ENCODE measurements around the gene HDAC1. TPM values are rescaled to one million over a fixed set of nuclear protein-coding genes. Genes with fewer than 3 reads are reported as not detected.

HDAC1 gene
- total and polyA plus RNA-seq, 9 donors = 29.2 to 46.5 (median 40.3) TPM

DNA sequence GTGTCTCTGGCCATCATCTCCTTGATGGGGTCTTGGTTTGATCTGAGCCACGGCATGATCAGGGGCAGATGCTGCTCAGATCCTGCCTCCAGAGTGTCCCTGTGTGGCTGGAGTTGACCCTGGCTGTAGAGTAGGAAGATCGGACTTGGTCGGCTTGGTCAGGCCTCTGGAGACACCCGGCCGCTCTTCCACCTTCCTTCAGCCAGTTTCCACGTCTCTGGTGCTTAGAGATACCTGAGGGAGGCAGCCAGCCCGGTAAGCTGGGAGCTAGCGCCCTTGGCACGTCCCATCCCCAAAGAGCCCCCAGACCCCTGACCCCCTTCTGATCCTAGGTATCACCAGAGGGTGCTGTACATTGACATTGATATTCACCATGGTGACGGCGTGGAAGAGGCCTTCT, 35.3 kb downstream of the HDAC1 start:
- DNase-seq = no peak
- no peak overlapping the region for H3K4me3 ChIP-seq (ENCODE audit: low read length)
- no peaks in the 10 kb centered on the region for H3K9me3 ChIP-seq (replicated peaks; ENCODE audit: control insufficient read depth, low read depth, low read length)
- no peak overlapping the region for H3K27ac ChIP-seq (ENCODE audit: low read length)
- H3K27me3 ChIP-seq (ENCODE audit: control insufficient read depth, insufficient read depth, low read length) = no peaks in the 10 kb centered on the region
- H3K36me3 ChIP-seq (ENCODE audit: control insufficient read depth, insufficient read depth, low read length) = peaks cover 64% of the 10 kb centered on the region
- 90% methylated on average over 7 of the region's 11 CpGs for WGBS (ENCODE audit: insufficient coverage)
- no peaks in the 10 kb centered on the region for H3K4me1 ChIP-seq (ENCODE audit: control insufficient read depth, insufficient read depth, low read length)

DNA sequence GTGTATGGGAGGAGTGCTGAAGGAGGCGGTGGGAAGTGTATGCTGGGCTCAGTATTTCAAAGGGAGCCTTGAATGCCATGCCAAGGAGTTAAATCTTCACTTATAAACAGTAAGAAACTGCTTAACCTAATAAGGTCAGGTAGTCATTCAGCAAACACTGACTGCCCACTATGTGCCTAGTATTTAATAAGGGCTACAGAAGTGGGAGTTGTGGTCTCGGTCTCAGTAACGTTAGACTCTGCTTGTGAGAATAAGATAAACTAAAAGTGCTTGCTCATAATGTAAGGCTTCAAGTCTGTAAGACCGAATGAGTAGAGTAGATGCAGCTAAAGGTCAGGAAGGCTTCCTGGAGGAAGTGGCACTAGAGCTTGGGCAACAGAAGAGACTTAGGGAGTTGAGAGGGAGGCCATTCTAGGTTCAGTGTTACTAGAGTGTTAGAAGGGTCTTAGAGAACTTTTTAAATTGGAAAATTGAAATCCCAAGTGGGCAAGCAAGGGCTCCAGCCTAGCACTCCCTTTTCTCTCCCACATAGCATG, 38.1 kb downstream of the HDAC1 start:
- Histone ChIP-seq H3K36me3 (ENCODE audit: control insufficient read depth, insufficient read depth, low read length) (peaks cover 66% of the 10 kb centered on the region), H3K9me3 (replicated peaks; ENCODE audit: control insufficient read depth, low read depth, low read length) (no peaks in the 10 kb centered on the region)
- WGBS (ENCODE audit: insufficient coverage) = 82% methylated on average over 3 of the region's 4 CpGs

DNA sequence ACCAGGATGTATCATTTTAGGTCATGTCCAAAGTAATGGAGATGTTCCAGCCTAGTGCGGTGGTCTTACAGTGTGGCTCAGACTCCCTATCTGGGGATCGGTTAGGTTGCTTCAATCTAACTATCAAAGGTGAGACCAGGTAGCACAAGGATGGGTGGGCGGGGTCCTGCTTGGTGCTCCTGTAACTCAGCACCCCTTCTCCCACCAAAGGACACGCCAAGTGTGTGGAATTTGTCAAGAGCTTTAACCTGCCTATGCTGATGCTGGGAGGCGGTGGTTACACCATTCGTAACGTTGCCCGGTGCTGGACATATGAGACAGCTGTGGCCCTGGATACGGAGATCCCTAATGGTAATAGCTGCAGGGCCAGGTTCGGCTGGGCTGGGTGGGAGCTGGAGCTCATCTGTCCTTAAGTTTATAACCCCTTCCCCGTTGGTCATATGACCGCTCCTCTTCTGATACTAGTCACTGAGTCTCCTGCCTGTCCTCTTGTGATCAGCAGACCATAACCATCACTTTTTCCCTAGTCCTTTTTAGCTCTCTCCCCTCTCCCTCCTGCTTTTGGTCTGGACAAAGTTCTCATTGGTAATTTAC, 38.8 kb downstream of the HDAC1 start:
- no peak for DNase-seq
- Histone ChIP-seq H3K4me3 (ENCODE audit: low read length) (no peak overlapping the region), H3K4me1 (ENCODE audit: control insufficient read depth, insufficient read depth, low read length) (peaks cover 19% of the 10 kb centered on the region), H3K9me3 (replicated peaks; ENCODE audit: control insufficient read depth, low read depth, low read length) (no peaks in the 10 kb centered on the region), H3K36me3 (ENCODE audit: control insufficient read depth, insufficient read depth, low read length) (peaks cover 66% of the 10 kb centered on the region), H3K27ac (ENCODE audit: low read length) (no peak overlapping the region), H3K27me3 (ENCODE audit: control insufficient read depth, insufficient read depth, low read length) (no peaks in the 10 kb centered on the region)
- WGBS (ENCODE audit: insufficient coverage) = 83% methylated on average over 10 of the region's 12 CpGs

More for the DNA sequence above, 38.1 kb downstream of the HDAC1 start:
- H3K4me1 ChIP-seq (ENCODE audit: control insufficient read depth, insufficient read depth, low read length) = peaks cover 18% of the 10 kb centered on the region
- no peak overlapping the region for H3K4me3 ChIP-seq (ENCODE audit: low read length)
- H3K27ac ChIP-seq (ENCODE audit: low read length) = no peak overlapping the region
- no peaks in the 10 kb centered on the region for H3K27me3 ChIP-seq (ENCODE audit: control insufficient read depth, insufficient read depth, low read length)
- no peak for DNase-seq

DNA sequence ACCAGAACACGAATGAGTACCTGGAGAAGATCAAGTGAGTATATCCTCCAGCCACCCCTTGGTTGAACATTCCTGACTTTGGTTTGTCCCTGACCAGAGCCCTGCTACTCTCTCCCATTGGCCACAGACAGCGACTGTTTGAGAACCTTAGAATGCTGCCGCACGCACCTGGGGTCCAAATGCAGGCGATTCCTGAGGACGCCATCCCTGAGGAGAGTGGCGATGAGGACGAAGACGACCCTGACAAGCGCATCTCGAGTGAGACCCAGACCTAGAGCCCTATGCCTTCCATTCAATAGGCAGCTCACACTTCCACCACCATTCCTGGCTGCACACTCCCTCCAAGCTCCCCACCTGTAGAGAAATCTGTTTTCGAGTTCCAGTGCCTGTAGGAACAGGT, 39.7 kb downstream of the HDAC1 start:
- Histone ChIP-seq H3K27me3 (ENCODE audit: control insufficient read depth, insufficient read depth, low read length) (no peaks in the 10 kb centered on the region), H3K9me3 (replicated peaks; ENCODE audit: control insufficient read depth, low read depth, low read length) (no peaks in the 10 kb centered on the region), H3K27ac (ENCODE audit: low read length) (no peak overlapping the region), H3K4me3 (ENCODE audit: low read length) (no peak overlapping the region), H3K4me1 (ENCODE audit: control insufficient read depth, insufficient read depth, low read length) (peaks cover 23% of the 10 kb centered on the region), H3K36me3 (ENCODE audit: control insufficient read depth, insufficient read depth, low read length) (peaks cover 66% of the 10 kb centered on the region)
- DNase-seq = no peak
- WGBS (ENCODE audit: insufficient coverage) = 95% methylated on average over 11 of the region's 12 CpGs

DNA sequence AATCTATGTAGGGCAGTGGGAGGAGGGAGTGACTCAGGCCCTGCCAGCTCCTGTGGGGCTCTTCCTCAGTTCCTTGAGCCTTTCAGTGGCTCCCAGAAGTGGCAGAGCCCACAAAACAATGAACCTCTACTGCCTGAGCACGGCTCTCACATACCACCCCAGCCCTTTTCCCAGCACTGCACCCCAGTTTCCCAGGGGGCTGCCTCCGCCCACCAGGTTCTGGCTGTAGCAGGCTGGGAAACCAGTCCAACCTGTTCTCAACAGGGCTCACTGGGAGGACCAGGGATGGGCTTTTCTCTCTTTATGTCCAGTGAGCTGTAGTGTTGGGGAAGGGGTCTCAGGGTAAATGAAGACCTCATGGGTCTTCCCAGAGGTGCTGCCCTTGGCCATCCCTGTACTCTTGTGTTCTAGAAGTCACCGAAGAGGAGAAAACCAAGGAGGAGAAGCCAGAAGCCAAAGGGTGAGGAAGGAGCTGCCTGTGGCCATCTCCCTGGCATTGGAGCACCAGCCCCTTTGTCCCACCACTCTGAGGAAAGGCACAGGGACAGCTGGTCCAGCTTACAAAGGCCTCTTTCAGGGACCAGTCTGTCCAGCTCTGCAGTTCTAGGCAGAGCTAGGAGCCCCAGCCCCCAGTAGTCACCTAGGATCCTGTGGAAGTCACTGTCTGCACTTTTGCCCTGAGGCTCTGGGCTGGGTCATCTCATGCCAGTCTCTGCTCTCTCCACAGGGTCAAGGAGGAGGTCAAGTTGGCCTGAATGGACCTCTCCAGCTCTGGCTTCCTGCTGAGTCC, 40.6 kb downstream of the HDAC1 start:
- H3K4me3 ChIP-seq (ENCODE audit: low read length) = no peak overlapping the region
- peaks cover 32% of the 10 kb centered on the region for H3K4me1 ChIP-seq (ENCODE audit: control insufficient read depth, insufficient read depth, low read length)
- no peak overlapping the region for H3K27ac ChIP-seq (ENCODE audit: low read length)
- no peak for DNase-seq
- H3K36me3 ChIP-seq (ENCODE audit: control insufficient read depth, insufficient read depth, low read length) = peaks cover 58% of the 10 kb centered on the region
- WGBS (ENCODE audit: insufficient coverage) = 49% methylated on average over 2 of the region's 3 CpGs
- H3K9me3 ChIP-seq (replicated peaks; ENCODE audit: control insufficient read depth, low read depth, low read length) = no peaks in the 10 kb centered on the region
- H3K27me3 ChIP-seq (ENCODE audit: control insufficient read depth, insufficient read depth, low read length) = no peaks in the 10 kb centered on the region

DNA sequence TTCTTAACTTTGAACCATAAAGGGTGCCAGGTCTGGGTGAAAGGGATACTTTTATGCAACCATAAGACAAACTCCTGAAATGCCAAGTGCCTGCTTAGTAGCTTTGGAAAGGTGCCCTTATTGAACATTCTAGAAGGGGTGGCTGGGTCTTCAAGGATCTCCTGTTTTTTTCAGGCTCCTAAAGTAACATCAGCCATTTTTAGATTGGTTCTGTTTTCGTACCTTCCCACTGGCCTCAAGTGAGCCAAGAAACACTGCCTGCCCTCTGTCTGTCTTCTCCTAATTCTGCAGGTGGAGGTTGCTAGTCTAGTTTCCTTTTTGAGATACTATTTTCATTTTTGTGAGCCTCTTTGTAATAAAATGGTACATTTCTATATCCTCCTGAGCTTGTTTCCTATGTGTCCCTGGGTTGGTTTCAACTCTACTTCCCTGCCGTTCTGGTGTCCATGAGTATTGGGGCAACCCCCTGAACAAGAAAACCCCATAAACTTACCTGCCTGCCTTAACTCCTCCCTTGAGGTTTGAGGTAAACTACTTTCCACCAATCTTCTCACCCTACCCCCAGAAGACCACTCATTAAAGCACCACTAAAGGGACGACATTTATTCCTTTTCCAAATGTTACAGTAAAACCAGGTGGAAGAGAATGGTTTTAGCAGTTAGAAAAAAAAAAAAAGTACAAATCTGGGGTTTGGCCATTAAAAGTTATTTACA, 41.5 kb downstream of the HDAC1 start:
- no peak overlapping the region for H3K4me3 ChIP-seq (ENCODE audit: low read length)
- H3K27me3 ChIP-seq (ENCODE audit: control insufficient read depth, insufficient read depth, low read length) = no peaks in the 10 kb centered on the region
- H3K27ac ChIP-seq (ENCODE audit: low read length) = no peak overlapping the region
- no peaks in the 10 kb centered on the region for H3K9me3 ChIP-seq (replicated peaks; ENCODE audit: control insufficient read depth, low read depth, low read length)
- no CpG with 5 or more reads among the region's 3 CpGs for WGBS (ENCODE audit: insufficient coverage)
- H3K4me1 ChIP-seq (ENCODE audit: control insufficient read depth, insufficient read depth, low read length) = peaks cover 41% of the 10 kb centered on the region
- peaks cover 55% of the 10 kb centered on the region for H3K36me3 ChIP-seq (ENCODE audit: control insufficient read depth, insufficient read depth, low read length)
- DNase-seq = no peak

DNA sequence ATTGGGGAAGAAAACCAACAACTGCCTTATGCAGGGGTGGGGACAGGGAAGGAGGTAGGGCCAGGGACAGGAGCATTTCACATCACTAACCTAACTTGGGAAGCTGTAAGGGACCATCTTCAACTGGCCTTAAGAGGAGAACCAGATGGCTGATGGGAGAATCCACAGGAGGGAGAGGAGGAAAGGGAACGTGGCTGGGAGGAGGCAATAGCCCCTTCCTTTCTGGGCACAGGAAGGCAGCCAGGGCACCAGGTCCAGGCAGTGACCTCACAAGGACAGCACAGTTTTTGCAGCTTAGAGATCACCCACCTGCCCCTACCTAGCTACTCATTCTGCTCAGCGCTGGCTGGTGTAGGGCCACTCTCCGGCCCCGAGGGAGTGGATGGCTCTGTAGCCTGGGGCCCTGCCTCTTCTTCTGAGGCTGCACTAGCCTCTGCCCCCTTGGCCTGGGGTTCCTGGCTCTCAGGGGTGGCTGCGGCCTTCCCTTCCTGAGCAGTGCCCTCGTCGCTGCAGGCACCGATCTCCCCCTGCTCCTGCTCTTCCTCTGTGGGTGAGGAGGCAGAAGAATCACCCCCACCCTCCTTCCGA, 42.5 kb downstream of the HDAC1 start:
- no peak overlapping the region for H3K27ac ChIP-seq (ENCODE audit: low read length)
- WGBS (ENCODE audit: insufficient coverage) = 30% methylated on average over 7 of the region's 9 CpGs
- peaks cover 45% of the 10 kb centered on the region for H3K36me3 ChIP-seq (ENCODE audit: control insufficient read depth, insufficient read depth, low read length)
- H3K4me3 ChIP-seq (ENCODE audit: low read length) = peak overlapping the region; percentile 72
- DNase-seq = no peak
- no peaks in the 10 kb centered on the region for H3K27me3 ChIP-seq (ENCODE audit: control insufficient read depth, insufficient read depth, low read length)
- H3K9me3 ChIP-seq (replicated peaks; ENCODE audit: control insufficient read depth, low read depth, low read length) = no peaks in the 10 kb centered on the region
- H3K4me1 ChIP-seq (ENCODE audit: control insufficient read depth, insufficient read depth, low read length) = peaks cover 51% of the 10 kb centered on the region

DNA sequence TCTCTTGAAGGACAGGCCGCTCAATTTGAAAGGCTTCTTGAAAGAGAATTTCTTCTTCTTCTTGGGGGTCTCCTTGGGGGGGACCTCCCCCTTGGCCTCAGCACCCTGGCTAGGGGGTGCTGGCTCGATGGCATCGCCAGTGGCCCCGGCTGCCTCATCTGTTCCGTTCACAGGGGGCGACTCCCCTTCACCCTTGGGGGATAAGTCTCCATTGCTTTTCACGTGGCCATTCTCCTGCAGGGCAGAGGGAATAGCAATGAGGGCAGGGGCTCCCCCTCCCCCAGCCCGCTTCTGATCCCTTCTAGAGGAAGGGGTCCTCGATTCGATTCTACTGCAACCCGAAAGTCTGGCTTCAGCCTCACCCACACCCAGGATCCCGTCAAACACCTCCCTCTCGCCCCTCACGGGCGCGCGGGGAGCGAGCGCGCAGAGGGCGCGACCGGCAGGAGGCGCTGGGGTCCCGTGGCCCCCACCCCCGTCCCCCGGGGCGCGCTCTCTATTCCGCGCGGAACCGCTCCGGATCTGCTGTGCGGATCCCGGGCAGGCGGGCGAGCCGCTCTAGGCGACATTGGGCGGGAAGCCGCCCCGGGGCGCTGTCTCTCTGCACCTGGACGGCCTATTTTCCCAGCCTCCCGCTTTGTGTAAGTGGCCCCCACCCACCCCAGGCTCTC, 43.1 kb downstream of the HDAC1 start:
- peaks cover 55% of the 10 kb centered on the region for H3K4me1 ChIP-seq (ENCODE audit: control insufficient read depth, insufficient read depth, low read length)
- peaks cover 39% of the 10 kb centered on the region for H3K36me3 ChIP-seq (ENCODE audit: control insufficient read depth, insufficient read depth, low read length)
- peak overlapping the region; percentile 72 for H3K4me3 ChIP-seq (ENCODE audit: low read length)
- 0% methylated on average over 42 of the region's 46 CpGs for WGBS (ENCODE audit: insufficient coverage)
- H3K9me3 ChIP-seq (replicated peaks; ENCODE audit: control insufficient read depth, low read depth, low read length) = no peaks in the 10 kb centered on the region
- DNase-seq = peak; percentile 63
- H3K27ac ChIP-seq (ENCODE audit: low read length) = peak overlapping the region; percentile 42
- no peaks in the 10 kb centered on the region for H3K27me3 ChIP-seq (ENCODE audit: control insufficient read depth, insufficient read depth, low read length)

DNA sequence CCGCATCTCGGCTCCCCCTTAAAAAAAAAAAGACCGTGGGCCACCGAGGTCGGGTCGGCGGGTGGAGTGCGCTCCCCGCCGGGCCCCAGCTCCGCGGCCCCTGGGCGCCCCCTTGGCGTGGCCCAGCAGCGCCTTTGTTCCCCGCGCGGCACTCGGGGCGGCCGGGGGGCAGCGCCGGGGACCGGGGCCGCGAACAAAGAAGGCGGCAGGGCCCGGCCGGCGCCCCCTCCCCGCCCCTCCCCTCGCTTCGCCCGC, 43.6 kb downstream of the HDAC1 start:
- under 1% methylated on average over 33 of the region's 34 CpGs for whole genome bisulfite sequencing (ENCODE audit: insufficient coverage)
- DNase-seq = no peak
- H3K9me3 ChIP-seq (replicated peaks; ENCODE audit: control insufficient read depth, low read depth, low read length) = no peaks in the 10 kb centered on the region
- peaks cover 35% of the 10 kb centered on the region for H3K36me3 ChIP-seq (ENCODE audit: control insufficient read depth, insufficient read depth, low read length)
- H3K4me1 ChIP-seq (ENCODE audit: control insufficient read depth, insufficient read depth, low read length) = peaks cover 55% of the 10 kb centered on the region
- no peak overlapping the region for H3K27ac ChIP-seq (ENCODE audit: low read length)
- peak overlapping the region; percentile 72 for H3K4me3 ChIP-seq (ENCODE audit: low read length)
- no peaks in the 10 kb centered on the region for H3K27me3 ChIP-seq (ENCODE audit: control insufficient read depth, insufficient read depth, low read length)

Data from muscle of leg (tissue), 11 donors.